ENCODE data around the gene SDR42E2.
"Not testable (repeated sequence)": the region's sequence is repeated elsewhere in the genome, so short reads cannot be mapped to it uniquely, and the experiment has no call there.

The SDR42E2 gene

DNA sequence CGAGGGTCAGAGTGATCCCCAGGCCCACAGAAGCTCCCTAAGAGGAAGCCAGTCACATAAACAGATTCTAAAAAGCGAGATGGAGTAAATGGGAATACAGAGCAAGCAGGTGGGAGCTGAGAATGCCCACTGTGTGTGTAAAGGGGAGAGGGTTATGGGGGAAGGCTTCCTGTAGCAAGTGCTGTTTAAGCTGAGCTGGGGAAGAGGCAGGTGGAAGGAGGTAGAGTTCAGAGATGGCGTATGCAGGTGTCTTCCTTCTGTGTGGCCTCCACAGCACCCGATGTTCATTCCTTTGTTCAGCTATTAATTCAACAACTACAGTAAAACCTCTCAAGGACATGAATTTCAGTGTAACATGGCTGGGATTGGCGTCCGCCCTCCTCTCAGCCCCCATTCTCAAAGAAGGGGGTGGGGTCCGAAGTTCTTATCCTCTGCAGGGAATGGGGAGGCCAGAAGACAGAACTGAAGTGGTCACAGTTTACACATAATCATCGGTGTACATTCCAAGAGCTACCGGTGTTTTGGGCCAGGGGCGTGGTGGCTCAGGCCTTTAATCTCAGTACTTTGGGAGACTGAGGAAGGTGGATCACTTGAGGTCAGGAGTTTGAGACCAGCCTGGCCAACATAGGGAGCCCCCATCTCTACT lies 45.5 kb downstream of the SDR42E2 start:
- FAIRE-seq = no peak

GRCh38 chr16:22210285-22210684 lies 48.0 kb downstream of the SDR42E2 start:
- DNase-seq (ENCODE audit: insufficient read length, low spot score) = no peak
- no peak for FAIRE-seq

More for the DNA sequence above, 45.5 kb downstream of the SDR42E2 start:
- no peak for DNase-seq (ENCODE audit: insufficient read length, low spot score)

- DNase-seq (ENCODE audit: insufficient read length, low spot score) (no peak), FAIRE-seq (no peak)
These were observed 48.5 kb downstream of the SDR42E2 start for GRCh38 chr16:22210854-22211253.

GRCh38 chr16:22213236-22213635 lies 50.9 kb downstream of the SDR42E2 start:
- no peak for FAIRE-seq
- DNase-seq (ENCODE audit: insufficient read length, low spot score) = no peak

DNA sequence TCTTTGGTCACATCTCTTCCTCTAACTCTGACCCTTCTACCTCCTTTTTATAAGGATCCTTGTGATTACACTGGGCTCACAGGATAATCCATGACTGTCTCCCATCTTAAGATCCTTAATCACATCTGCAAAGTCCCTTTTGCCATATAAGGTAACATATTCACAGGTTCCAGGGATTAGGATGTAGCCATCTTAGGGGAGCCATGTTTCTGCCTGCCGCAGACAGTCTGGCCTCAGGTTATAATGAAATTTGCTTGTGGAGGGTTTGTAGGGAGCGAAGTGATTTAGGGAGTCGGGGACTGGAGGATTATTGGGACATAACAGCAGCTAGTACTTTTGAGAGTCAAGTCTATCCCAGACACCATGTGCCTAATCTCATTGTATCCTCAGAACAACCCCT lies 51.5 kb downstream of the SDR42E2 start:
- FAIRE-seq = no peak
- no peak for DNase-seq (ENCODE audit: insufficient read length, low spot score)

DNA sequence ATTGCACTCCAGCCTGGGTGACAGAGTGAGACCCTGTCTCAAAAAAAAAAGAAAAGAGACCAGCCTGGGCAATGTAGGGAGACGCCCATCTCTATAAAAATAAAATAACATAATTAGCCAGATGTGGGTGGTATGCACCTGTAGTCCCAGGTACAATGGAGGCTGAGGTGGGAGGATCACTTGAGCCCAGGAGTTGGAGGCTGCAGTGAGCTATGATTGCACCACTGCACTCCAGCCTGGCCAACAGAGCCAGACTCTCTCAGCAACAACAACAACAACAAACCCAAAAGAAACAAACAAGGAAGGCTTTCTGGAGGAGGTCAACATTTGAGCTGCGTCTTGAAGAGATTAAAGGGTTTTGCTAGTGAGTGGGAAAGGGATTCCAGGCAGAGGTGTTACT lies 52.1 kb downstream of the SDR42E2 start:
- FAIRE-seq = no peak
- DNase-seq (ENCODE audit: insufficient read length, low spot score) = no peak

- FAIRE-seq = no peak
These were observed 52.6 kb downstream of the SDR42E2 start for GRCh38 chr16:22214889-22215288.

GRCh38 chr16:22216191-22216831 lies 54.0 kb downstream of the SDR42E2 start:
- DNase-seq (ENCODE audit: insufficient read length, low spot score) (no peak), FAIRE-seq (no peak)

More at GRCh38 chr16:22214889-22215288, 52.6 kb downstream of the SDR42E2 start:
- DNase-seq (ENCODE audit: insufficient read length, low spot score) = no peak

- DNase-seq (ENCODE audit: insufficient read length, low spot score); FAIRE-seq: not testable (repeated sequence)
These were observed 54.5 kb downstream of the SDR42E2 start for GRCh38 chr16:22216832-22217225.

- no peak for FAIRE-seq
- no peak for DNase-seq (ENCODE audit: insufficient read length, low spot score)
These were observed 55.8 kb downstream of the SDR42E2 start for GRCh38 chr16:22217890-22218730.

DNA sequence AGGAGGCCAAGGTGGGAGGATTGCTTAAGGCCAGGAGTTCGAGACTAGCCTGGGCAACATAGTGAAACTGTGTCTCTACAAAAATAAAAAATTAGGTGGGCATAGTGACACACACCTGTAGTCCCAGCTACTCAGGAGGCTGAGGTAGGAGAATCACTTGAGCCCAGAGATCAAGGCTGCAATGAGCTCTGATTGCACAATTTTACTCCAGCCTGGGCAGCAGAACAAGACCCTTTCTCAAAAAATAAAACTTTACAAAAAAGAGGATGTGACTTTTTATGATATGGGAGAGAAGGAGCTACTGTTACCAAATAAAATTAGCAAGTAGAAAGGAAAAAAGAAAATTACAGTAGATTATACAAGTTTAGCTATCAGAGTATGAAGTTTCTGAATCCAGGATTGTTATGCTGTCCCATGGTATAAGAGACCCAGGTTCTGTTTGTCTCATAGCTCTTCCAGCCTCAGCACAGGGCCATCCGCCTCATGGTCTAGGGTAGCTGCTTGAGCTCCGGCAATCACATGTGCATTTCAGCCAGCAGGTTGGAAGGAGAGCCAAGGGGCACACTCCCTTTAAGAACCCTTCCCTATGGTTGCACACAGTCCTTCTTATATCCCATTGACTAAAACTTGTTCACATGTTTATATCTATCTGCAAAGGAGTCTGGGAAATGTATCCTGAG lies 57.2 kb downstream of the SDR42E2 start:
- FAIRE-seq = no peak
- no peak for DNase-seq (ENCODE audit: insufficient read length, low spot score)

- FAIRE-seq (no peak), DNase-seq (ENCODE audit: insufficient read length, low spot score) (no peak)
These were observed 57.7 kb downstream of the SDR42E2 start for GRCh38 chr16:22220069-22220440.

GRCh38 chr16:22220714-22221113 lies 58.4 kb downstream of the SDR42E2 start:
- DNase-seq (ENCODE audit: insufficient read length, low spot score) (no peak), FAIRE-seq (no peak)

DNA sequence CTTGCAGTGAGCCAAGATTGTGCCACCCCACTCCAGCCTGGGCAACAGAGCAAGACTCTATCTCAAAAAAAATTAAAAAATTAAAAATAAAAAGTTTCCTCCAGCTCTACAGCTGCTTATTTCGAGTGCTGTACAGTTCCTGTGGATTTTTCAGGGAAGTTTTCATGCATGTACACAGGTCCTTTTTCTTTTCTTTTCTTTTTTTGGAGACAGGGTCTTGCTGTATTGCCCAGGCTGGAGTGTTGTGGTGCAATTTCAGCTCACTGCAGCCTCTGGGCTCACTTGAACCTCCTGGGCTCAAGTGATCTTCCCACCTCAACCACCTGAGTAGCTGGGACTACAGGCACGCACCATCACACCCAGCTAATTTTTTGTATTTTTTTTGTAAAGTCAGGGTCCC lies 59.7 kb downstream of the SDR42E2 start:
- no peak for DNase-seq (ENCODE audit: insufficient read length, low spot score)
- FAIRE-seq = no peak

GRCh38 chr16:22222998-22223397 lies 60.7 kb downstream of the SDR42E2 start:
- DNase-seq (ENCODE audit: insufficient read length, low spot score) = no peak
- no peak for FAIRE-seq

GRCh38 chr16:22225060-22225459 lies 62.8 kb downstream of the SDR42E2 start:
- no peak for FAIRE-seq

DNA sequence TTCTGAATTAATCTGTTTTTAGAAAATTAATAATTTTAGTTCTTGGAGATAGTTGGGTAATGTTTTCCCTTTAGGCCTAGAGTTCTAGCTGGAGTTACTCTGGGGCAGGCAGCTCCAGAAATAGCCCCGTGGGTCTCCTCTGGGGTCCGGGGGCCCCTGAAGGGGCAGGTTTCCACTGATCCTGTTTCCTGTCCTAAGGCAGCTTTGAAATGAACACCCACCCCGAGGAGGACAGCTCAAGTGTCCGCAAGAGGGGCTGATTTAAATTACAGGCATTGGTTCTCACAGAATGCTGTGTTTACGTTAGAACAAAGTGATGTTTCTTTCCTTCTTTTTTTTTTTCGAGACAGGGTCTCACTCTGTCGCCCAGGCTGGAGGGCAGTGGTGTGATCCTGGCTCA lies 67.6 kb downstream of the SDR42E2 start:
- no peak for FAIRE-seq

More at GRCh38 chr16:22225060-22225459, 62.8 kb downstream of the SDR42E2 start:
- no peak for DNase-seq (ENCODE audit: insufficient read length, low spot score)

GRCh38 chr16:22232277-22233036 lies 70.2 kb downstream of the SDR42E2 start:
- DNase-seq (ENCODE audit: insufficient read length, low spot score) (no peak), FAIRE-seq (no peak)

More for the DNA sequence above, 67.6 kb downstream of the SDR42E2 start:
- DNase-seq (ENCODE audit: insufficient read length, low spot score) = no peak

GRCh38 chr16:22233037-22233372 lies 70.7 kb downstream of the SDR42E2 start:
- no peak for DNase-seq (ENCODE audit: insufficient read length, low spot score)
- no peak for FAIRE-seq

Data from HTR-8/SVneo (cell line).